Skeletal muscle satellite cell (primary cell): Measurements from ENCODE around the gene TMEM218.

ENCODE experiments used
- H3K27me3 ChIP-seq: 2 replicates; pipeline ENCODE4 v1.7.0; 2013; ENCODE audit warnings: low read length; ENCODE audit not compliant: control insufficient read depth, insufficient read depth
- H3K36me3 ChIP-seq: 2 replicates; pipeline ENCODE4 v1.7.0; 2013; ENCODE audit warnings: mild to moderate bottlenecking, control low read depth, low read length; ENCODE audit not compliant: insufficient read depth
- H3K4me1 ChIP-seq: 2 replicates; pipeline ENCODE4 v1.7.0; 2013; ENCODE audit warnings: low read length; ENCODE audit not compliant: control insufficient read depth, insufficient read depth
- H3K4me2 ChIP-seq: 2 replicates; pipeline ENCODE4 v1.7.0; 2013; ENCODE audit warnings: mild to moderate bottlenecking, low read length
- H3K4me3 ChIP-seq: 2 replicates; pipeline ENCODE4 v1.7.0; 2013; ENCODE audit warnings: low read length
- H3K9ac ChIP-seq: 2 replicates; pipeline ENCODE4 v1.7.0; 2013; ENCODE audit warnings: mild to moderate bottlenecking, low read depth, low read length, moderate library complexity
- H3K9me3 ChIP-seq: replicated peaks from 2 replicates; pipeline ENCODE4 v1.7.0; 2013; ENCODE audit warnings: mild to moderate bottlenecking, control low read depth, low read length

Gene TMEM218

DNA sequence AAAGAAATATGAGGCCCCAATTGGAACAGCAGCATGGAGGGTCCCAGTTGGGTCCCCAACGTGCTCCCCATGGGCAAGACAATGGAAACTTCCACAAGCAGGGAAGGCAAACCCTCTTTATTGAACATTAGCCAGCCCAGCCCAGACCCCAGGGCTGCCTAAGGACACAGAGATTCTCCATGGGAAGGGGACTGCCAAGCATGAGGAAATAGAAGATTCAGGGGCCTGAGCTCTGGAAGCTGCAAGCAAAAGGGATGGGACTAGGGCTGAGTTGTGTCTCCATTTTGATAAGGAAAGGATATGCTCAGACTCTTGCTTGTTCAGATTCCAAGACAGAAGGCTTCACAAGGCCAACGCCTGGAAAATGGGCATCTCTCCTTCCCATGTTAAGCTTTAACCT is 23.3 kb downstream of the TMEM218 start:
- Histone ChIP-seq H3K9me3 (no peaks in the 10 kb centered on the region), H3K9ac (no peak overlapping the region), H3K4me1 (peaks cover 15% of the 10 kb centered on the region), H3K4me2 (no peak overlapping the region), H3K4me3 (no peak overlapping the region), H3K36me3 (no peaks in the 10 kb centered on the region), H3K27me3 (no peaks in the 10 kb centered on the region)

DNA sequence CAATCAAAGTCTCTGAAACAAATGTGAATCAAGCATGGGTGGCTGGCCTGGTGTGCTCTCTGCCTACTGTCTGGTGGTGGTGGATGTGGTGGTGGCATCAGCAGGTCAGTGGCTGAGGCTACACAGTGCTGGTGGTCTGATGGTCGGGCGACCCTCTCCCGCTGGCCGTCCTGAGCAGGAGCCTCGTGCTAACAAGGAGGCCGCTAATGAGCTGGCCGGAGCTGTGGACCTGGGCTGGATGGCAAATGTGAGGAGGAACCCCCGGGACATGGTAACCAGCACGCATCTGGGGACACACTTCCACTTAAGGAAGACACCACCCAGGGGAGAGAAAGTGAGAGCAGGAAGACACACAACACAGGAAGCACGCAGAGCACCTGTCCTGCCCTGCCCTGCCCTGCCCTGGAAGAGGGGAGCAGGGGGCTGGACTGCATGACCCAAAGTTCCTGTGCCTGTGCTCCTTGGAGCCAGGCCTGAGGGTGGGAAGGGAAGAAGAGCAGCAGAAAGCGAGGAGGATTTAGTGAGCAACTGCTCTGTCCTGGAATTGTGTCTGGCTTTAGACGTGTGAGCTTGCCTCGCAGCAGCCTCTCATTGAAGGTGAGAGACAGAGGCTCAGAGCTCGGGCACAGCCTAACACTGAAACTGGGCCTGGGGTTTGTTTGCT is 24.7 kb downstream of the TMEM218 start:
- Histone ChIP-seq H3K9me3 (no peaks in the 10 kb centered on the region), H3K27me3 (no peaks in the 10 kb centered on the region), H3K4me1 (peaks cover 24% of the 10 kb centered on the region), H3K4me2 (no peak overlapping the region), H3K36me3 (no peaks in the 10 kb centered on the region), H3K4me3 (no peak overlapping the region), H3K9ac (no peak overlapping the region)

DNA sequence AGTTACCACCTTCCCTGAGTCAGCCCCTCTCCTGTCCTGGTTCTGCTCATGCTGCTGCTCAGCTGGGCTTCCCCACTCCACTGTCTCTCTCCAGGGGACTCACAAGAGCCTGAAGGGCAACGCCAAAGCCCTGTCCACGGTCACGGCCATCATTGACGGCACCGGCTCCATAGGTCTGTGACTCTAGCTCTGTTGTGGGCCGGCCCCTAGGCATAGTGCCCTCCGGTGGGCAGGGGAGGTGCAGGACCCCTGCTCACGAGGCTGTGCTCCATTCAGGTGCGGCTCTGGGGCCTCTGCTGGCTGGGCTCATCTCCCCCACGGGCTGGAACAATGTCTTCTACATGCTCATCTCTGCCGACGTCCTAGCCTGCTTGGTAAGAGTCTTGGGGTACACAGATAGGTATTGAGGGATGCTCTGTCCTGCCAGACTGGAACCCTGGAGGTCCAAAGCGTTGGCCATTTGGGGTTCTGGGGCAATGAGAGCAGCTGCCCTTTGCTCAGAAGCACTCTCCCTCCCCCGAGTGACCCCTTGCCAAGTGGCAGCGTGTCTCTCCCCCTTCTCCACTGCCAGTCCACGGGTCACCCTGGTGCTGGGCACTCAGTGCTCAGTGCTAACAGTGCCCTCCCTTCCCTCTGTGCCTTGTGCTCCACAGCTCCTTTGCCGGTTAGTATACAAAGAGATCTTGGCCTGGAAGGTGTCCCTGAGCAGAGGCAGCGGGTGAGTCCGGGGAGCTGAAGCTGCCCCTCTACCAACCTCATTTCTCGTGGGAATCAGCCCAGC is 25.9 kb downstream of the TMEM218 start:
- H3K4me3 ChIP-seq = no peak overlapping the region
- H3K9me3 ChIP-seq = no peaks in the 10 kb centered on the region
- no peaks in the 10 kb centered on the region for H3K27me3 ChIP-seq
- H3K4me2 ChIP-seq = no peak overlapping the region
- no peaks in the 10 kb centered on the region for H3K36me3 ChIP-seq
- H3K4me1 ChIP-seq = peaks cover 16% of the 10 kb centered on the region
- no peak overlapping the region for H3K9ac ChIP-seq

DNA sequence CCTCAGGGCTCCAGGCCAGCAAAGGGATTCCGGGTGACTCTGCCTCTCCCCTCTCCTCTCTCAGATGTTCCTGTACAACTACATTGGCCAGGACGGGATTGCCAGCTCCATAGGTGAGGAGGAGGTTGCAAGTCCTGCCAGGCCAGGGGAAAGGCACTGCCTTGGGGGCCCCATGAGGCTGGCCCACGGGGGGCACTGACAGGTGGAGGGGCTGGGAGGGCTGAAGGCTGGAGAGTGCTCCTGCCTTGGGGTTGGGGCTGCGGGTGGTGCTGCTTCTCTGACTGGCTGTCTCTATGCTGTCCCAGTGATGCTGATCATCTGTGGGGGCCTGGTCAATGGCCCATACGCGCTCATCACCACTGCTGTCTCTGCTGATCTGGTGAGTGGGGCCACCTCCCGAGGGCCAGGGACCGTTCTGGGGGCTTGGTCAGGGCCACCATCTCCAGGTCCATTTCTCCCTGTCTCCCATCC is 26.6 kb downstream of the TMEM218 start:
- H3K36me3 ChIP-seq = no peaks in the 10 kb centered on the region
- peaks cover 16% of the 10 kb centered on the region for H3K4me1 ChIP-seq
- no peak overlapping the region for H3K9ac ChIP-seq
- no peak overlapping the region for H3K4me2 ChIP-seq
- H3K4me3 ChIP-seq = no peak overlapping the region
- H3K27me3 ChIP-seq = no peaks in the 10 kb centered on the region
- H3K9me3 ChIP-seq = no peaks in the 10 kb centered on the region

DNA sequence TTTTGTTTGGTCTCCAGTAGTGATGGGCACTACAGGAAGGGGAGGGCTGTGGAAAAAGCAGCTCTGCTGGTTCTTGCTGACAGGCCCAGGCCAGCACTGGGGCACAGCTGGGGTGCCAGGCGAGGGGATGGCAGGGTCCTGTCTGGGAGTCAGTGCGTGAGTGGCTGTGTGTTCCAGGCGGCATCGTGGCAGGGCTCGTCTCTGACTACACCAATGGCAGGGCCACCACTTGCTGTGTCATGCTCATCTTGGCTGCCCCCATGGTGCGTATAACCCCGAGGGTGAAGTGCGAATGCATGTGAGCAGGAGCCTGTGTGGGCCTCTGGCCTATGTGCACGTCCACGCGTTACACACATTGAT is 27.4 kb downstream of the TMEM218 start:
- H3K9me3 ChIP-seq = no peaks in the 10 kb centered on the region
- H3K4me2 ChIP-seq = no peak overlapping the region
- H3K4me3 ChIP-seq = no peak overlapping the region
- H3K36me3 ChIP-seq = no peaks in the 10 kb centered on the region
- no peak overlapping the region for H3K9ac ChIP-seq
- peaks cover 16% of the 10 kb centered on the region for H3K4me1 ChIP-seq
- H3K27me3 ChIP-seq = no peaks in the 10 kb centered on the region

DNA sequence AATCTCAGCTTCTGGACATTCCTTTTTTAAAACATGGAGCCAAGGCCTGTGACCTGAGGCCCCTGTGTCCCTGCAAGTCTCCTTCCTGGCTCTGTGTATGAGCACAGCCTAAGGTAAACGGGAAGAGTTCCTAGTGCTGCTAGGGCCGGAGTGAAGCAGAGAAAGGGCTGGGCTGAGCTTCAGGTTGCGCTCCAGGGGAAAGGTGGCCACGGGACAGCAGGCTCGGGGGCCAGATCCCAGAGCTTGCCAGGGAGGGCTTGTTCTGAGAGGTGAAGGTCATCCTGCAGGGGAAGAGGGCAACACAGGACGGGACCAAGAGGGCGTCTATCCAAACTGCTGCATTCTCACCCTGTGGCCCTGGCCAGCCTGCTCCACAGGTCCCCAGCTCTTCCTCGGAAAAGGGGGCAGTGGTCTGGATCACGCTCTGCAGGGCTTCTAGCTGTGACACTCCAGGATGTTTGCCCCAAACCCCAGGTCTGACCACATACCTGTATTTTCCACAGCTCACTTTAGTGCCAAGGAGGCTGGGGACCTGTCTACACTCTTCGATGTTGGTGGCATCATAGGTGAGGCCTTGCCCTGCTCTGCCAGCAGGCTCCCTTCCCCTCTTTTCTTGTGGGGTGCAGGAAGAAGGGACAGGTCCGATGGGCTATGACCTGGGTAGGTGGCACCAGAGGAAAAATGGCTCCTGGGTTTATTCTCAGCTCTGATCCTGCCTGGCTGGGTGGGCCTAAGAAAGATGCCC is 27.9 kb downstream of the TMEM218 start:
- no peak overlapping the region for H3K9ac ChIP-seq
- H3K4me1 ChIP-seq = peaks cover 16% of the 10 kb centered on the region
- no peaks in the 10 kb centered on the region for H3K36me3 ChIP-seq
- no peak overlapping the region for H3K4me3 ChIP-seq
- peak overlapping the region; percentile 19 for H3K4me2 ChIP-seq
- no peaks in the 10 kb centered on the region for H3K9me3 ChIP-seq
- no peaks in the 10 kb centered on the region for H3K27me3 ChIP-seq

DNA sequence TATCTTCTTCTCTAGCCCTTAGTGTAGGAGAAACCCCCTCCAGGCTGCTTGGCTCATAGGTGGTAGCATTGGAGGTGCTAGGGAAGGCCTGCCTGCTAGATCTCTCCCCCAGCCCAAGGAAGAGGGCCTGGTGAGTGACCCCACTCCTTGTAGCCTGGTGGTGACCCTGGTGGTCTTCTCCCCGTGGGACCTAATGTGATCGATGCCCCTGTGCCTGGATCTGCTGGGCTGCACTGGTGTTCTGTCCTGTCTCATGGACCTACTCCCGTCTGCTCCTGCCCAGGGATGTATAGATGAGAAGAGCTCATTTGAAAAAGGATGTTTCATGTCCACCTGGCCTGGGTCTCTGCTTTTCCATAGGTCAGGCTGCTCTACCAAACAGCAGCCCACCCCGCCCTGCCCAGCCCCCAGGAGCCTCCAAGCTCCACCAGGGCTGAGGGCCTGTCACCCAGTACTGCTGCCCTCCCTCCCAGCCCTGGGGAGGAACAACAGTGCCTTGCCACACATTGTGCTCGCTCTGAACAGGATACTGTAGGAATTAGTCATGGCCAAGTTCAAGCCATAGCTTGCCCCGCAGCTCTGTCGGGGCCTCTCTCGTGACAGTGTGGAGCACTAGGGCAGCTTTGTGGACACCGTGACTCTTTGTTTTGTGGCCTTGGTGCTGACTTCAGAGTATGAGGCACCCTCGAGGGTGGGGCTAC is 28.7 kb downstream of the TMEM218 start:
- H3K4me1 ChIP-seq = peaks cover 16% of the 10 kb centered on the region
- H3K27me3 ChIP-seq = no peaks in the 10 kb centered on the region
- no peak overlapping the region for H3K4me3 ChIP-seq
- no peaks in the 10 kb centered on the region for H3K9me3 ChIP-seq
- no peak overlapping the region for H3K9ac ChIP-seq
- H3K36me3 ChIP-seq = no peaks in the 10 kb centered on the region
- H3K4me2 ChIP-seq = peak overlapping the region; percentile 19

DNA sequence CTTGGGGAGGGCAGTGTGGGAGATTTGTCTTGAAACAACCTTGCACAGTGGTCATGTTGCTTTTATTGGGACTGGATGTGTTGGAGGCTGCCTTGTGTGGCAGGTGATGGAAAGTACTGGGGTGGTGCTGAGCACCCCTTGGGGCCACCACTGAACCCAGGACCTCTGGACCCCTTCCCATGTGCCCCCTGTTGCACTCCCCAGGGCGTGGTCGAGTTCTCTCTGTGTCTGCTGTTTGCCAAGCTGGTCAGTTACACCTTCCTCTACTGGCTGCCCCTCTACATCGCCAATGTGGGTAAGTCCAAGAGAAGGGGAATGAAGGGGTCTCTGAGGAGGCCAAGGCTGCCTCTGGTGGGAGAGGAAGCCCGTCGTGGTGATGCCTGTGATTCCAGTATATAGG is 29.4 kb downstream of the TMEM218 start:
- Histone ChIP-seq H3K9ac (no peak overlapping the region), H3K4me2 (no peak overlapping the region), H3K9me3 (no peaks in the 10 kb centered on the region), H3K4me3 (no peak overlapping the region), H3K27me3 (no peaks in the 10 kb centered on the region), H3K36me3 (no peaks in the 10 kb centered on the region), H3K4me1 (peaks cover 16% of the 10 kb centered on the region)

DNA sequence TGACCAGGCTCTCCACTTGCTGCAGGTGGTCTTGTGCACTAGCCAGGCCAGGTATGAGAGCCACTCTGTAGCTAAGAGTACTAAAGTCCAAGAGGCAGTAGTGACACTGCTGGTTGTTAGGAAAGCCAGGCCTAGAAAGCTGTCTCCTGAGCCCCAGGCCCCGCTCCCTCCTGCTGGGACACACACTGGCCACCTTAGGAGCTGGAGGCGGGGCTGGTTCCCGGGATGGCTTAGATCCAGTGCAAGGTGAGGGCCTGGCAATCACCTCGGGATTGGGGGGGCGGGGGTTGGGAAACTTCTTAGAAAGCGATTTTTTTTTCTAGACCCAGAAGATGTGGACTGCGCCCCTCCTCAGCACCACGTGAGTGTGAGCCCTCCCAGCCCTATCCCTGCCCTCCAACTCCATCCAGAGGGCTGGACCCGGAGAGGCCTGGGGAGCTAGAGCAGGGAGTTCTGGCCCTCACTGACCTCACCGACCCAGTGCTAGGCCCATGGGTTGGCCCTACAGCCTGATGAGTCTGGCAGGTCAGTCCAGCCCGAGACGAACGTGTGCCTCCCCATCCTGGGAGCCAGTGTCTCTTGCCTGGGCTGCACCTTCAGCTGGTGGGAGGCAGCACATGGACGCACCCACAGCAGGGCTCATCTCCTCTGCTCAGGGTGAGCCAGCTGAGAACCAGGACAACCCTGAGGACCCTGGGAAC is 30.2 kb downstream of the TMEM218 start:
- Histone ChIP-seq H3K27me3 (no peaks in the 10 kb centered on the region), H3K4me3 (no peak overlapping the region), H3K4me1 (peaks cover 16% of the 10 kb centered on the region), H3K9me3 (no peaks in the 10 kb centered on the region), H3K36me3 (no peaks in the 10 kb centered on the region), H3K4me2 (no peak overlapping the region), H3K9ac (no peak overlapping the region)

DNA sequence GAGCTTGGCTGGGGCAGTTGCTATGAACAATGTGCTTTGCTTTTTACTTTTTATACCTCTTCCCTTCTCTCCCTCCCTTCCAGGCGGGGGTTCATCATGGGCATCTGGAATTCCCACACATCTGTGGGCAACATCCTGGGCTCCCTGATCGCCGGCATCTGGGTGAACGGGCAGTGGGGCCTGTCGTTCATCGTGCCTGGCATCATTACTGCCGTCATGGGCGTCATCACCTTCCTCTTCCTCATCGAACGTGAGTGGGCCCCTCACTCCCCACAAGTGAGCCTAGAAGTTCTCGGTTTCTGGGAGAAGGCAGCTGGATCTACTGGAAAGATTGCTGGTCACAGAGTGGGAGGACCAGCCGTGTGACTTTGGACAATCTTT is 30.9 kb downstream of the TMEM218 start:
- Histone ChIP-seq H3K9me3 (no peaks in the 10 kb centered on the region), H3K4me1 (peaks cover 16% of the 10 kb centered on the region), H3K36me3 (no peaks in the 10 kb centered on the region)

More for the DNA sequence above, 30.9 kb downstream of the TMEM218 start:
- no peak overlapping the region for H3K4me2 ChIP-seq
- no peak overlapping the region for H3K4me3 ChIP-seq
- no peak overlapping the region for H3K9ac ChIP-seq
- H3K27me3 ChIP-seq = no peaks in the 10 kb centered on the region
